Raji (cell line): ENCODE results near the gene MBIP.
A peak's percentile ranks its signal among the peaks of the same experiment; 100 is the strongest.

ENCODE experiments used
- POLR2A ChIP-seq: IDR thresholded peaks from 2 replicates; pipeline ENCODE4 v1.6.1; 2011; ENCODE audit warnings: low read depth, low read length, control low read depth; ENCODE audit not compliant: insufficient read depth

MBIP gene, protein sequence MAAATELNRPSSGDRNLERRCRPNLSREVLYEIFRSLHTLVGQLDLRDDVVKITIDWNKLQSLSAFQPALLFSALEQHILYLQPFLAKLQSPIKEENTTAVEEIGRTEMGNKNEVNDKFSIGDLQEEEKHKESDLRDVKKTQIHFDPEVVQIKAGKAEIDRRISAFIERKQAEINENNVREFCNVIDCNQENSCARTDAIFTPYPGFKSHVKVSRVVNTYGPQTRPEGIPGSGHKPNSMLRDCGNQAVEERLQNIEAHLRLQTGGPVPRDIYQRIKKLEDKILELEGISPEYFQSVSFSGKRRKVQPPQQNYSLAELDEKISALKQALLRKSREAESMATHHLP

DNA sequence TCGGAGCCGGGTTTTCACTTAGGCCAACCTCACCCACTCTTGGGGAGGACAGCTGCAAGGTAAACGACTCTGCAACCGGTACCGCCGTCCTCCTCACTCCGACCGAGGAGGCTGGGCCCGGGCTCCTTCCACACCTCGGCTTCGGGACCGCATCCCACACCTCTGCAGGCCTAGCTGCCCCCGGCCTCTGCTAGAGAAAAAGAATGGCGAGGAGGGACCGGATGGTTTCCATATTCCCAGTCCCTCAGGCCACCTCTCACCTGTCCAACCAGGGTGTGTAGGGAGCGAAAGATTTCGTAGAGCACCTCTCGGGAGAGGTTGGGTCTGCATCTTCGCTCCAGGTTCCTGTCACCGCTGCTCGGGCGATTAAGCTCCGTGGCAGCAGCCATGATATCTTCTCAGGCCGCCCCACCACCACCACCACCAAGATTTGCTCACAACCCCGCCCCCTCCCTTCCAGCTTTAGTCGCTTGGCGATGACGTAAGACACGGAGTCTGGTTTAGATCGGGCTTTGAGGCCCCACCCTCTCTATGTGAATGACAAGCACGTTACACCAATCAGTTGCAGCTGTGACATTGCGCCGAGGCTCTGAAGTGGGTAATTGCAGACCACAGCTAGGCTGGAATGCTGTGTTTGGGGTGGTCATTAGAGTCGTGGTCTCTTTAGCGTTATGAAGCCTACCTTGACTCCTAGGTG is at the start of gene MBIP:
MBIP (minus strand) TSS at position 438 of the 697 bp plus-strand sequence; CDS start at position 389, 49 bp downstream.
- peak; percentile 85 for TF ChIP-seq POLR2A

DNA sequence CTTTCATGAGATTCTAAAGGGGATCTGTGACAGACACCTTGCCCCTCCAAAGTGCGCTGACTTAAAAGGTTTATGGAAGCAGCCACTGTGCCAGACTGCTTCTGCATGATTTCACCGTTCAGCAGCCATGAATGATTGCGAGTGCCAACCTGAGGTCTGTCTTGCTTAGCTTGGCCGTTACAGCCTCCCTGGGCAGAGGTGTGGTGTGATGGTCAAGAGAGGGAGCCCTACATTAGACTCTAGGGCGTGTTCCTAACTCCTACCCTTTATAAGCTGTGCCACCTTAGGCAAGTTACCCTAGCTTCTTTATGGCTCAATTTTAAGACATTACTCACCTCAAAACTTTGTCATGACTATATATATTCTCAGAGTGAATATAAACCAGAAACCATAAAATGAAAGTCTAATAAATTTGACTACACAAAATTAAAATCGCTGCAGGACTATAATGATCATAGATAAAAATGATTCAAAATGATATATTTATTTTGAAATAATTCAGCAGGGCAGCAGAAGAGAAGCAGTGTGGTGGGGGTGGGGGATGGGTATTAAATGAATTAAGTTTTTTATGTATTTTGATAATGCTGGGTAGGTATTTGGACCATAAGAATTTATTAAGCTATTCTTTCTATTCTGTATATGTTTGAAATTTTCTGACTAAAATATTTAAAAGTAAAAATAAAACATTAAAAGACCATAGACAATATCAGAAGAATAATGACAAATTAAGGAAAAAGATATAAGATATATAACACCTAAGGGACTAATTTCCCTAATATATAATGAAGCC is 47.7 kb upstream of the MBIP start:
- no peak for TF ChIP-seq POLR2A

DNA sequence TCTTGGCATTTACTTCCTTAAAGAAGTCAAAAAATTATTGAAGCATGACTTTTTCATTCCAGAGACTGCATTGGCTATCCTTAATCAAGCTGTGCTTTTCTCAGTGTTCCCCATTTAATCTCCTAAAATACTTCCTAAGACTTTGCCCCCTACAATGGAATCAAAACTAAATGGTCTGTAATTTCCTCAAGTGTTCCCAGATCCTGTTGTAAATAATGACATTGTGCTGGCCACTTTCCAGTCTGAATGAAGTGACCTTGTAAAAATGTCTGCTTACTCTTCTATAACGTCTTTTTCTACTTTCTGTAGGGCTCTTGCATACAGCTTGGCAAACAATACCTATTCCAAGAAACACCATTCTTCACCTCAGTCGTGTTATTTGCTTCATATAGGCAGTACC is 45.3 kb upstream of the MBIP start:
- no peak for TF ChIP-seq POLR2A

DNA sequence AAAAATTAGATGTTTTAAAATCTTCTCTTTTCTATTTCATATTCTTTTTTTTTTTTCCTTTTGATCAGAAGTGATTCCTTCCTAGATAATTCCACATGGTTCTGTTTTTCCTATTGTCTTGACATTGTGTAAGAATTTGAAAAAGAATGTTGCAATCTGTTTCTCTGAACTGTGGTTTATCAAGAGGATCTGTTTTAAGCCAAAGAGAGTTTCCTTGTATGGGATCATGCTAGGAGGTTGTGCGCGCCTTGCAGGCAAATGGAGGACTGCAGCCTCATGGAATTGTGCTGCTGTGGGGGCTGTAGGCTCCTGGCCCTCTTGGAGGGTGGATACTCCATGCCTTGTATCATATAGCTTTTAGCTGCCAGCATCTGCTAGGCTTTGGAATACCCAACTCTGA is 43.3 kb upstream of the MBIP start:
- no peak for TF ChIP-seq POLR2A

DNA sequence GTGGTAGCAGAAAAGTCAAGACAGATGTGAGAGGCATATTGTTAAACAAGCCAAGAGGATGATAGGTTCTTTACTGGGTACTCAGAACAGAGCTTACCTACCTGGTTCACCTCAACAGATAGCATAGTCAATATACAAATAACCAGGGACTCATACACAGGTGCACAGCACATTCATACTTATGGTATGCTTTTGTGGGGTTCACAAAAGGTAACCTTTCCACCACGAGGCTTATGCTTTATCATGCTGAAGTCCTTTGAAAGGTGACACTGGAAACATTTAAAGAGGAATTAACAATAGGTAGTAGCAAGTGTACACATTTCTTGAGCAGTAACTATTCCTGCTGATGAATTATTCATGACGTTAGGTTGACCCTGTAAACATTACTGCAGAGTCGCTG is 42.2 kb upstream of the MBIP start:
- TF ChIP-seq POLR2A, result no peak

DNA sequence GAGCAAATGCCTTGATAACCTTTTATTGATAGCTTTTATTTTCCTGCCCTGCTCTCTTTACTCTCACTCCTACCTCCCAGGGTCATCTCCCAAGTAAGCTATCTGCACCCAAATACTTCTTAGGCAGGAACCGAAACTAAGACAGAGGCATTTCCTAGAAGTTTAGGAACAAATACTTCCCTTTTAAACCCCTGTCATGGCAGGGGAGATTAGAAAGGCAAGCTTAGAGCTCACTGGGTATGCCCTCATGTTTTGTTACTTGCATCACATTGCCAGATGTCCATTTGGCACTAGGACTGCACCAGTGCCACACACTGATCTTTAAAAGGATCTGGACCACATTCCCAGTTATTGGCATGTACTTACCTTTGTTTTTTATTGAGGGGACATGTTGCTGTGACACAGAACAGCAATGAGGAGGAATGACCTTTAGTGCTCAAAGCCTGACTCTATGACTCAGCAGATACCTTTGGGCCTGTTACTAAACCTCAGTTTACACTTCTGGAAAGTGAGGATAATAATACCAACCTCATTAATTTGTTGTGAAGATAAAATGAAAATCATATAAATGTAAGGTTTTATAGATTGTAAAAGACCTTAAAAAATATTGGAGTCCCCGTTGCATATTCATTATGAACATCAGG is 40.9 kb upstream of the MBIP start:
- TF ChIP-seq POLR2A, result no peak

DNA sequence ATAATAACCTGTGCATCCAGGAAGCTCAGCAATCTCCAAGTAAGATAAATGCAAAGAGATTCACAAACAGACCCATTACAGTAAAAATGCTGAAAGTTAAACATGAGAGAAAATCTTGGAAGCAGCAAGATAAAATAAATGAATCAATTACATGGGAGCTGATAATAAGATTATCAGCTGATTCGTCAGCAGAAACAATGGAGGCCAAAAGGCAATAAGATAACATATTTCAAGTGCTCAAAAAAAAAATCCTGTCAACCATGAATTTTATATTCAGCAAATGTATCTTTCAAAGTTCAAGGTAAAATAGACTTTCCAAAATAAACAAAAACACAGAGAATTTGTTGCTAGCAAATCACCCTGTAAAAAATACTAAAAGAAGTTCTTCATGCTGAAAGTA is 36.4 kb upstream of the MBIP start:
- TF ChIP-seq POLR2A, result no peak

DNA sequence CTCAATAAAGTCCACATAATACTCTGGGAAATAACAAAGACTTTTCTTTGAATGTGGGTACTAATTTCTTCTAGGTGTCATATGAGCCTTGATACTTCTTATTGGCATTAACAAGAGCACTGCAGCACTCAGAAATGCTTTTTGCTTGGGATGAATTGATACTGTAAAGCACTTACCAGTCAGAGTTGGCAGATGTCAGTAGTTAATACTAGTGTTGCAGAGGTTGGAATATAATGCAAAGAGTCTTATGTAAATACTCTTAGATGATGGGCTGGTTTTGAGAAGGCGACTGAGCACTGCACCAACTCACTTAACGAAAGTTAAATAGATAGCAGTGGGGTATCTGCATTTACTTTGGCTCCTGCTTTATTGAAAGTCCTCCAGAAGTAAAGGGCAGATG is 25.6 kb upstream of the MBIP start:
- no peak for TF ChIP-seq POLR2A

DNA sequence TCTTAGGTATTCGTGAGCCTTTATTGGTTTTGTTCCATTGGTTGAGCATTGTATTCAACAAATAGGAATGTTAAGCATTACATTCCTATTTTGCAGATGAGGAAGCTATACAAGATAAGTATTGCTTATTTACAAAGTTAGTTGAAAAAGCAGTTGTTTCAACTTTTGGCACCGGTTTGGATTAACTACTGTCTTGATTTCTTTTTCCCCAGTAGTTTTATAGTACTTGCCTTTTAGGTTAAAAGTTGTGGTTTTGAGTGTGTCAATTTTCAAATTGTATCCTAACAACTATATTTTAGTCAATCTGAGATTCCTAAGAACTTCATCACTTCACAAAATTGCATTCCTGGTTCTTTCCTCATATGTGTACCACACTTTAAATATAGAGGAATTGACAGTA is 23.8 kb upstream of the MBIP start:
- TF ChIP-seq POLR2A, result no peak

DNA sequence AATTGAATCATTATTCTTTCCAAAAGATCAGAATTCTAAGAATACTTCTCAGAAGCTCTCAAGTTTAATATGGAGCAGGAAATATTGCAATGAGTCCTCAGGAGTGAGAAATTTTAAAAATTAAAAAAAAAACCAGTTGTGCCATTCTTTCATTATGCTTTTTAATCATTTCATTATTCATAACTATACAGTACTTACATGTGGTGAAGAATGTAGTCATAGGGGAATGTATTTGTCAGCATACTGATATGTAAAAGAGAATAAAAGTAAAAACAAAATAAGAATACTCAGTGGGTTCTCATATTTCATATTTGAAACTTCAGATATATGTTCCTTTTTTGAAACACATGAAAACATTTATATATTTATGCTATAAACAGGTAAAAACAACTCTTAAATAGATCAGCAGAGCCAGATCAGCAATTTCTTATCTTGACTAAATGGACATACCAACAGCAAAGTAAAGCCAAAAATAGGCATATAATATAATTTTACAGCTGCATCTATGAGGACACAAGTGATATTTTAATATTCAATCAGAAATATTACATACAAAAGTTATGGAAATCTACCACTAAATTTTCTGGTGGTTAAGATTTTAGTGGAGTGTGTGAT is 19.9 kb upstream of the MBIP start:
- no peak for TF ChIP-seq POLR2A

DNA sequence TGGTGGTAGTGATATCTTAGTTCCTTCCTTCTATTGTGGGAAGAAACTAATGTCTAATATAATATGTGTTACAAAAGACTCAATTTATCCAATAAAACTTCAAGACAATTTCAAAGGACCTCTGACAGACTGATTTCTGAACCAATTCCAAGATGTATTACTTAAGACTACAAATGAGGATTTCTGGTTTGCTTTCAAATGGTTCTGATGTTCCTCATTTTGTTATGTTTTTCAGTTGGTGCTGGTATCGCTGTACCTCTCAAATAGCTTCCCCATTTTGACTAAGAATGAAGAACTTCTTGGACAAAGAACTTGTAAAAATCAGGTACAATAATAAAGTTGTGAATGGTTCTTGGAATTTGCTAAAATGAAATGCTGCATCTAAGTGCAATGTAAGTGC is 19.4 kb upstream of the MBIP start:
- no peak for TF ChIP-seq POLR2A

DNA sequence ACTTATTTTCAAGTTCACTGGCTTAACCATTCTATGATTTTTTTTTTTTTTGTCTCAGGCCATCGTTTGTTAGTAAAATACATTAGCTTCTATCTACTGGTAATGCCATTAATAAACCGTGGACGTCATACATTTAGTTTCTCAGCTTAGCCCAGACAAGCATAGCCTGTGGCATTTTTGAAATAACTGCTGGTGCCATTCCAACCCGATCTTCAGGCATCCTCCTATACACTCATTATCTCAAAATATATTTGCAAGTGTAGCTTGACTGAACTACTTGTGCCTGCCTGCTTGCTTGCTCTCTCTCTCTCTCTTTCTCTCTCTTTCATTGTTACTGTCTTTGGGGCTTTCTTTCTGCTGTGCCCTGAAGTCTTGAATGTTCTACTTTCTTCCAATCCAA is 12.7 kb upstream of the MBIP start:
- TF ChIP-seq POLR2A, result no peak

DNA sequence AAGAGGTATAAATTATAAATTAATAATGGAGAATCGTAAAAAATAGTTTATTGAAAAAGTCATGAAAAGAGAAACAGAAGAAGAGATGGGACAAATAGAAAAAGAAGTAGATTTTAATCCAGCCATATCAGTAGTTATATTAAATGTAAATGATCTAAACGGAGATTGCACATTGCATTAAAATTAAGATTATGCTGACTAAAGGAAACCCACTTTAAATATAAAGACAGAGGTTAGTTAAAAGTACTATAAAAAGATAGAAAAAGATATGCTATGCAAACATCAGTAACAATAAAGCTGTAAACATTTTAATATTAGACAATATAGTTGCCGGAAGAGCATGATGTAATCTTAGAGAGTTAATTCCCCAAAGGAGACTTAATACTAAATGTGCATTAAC is 5.4 kb upstream of the MBIP start:
- TF ChIP-seq POLR2A, result no peak

DNA sequence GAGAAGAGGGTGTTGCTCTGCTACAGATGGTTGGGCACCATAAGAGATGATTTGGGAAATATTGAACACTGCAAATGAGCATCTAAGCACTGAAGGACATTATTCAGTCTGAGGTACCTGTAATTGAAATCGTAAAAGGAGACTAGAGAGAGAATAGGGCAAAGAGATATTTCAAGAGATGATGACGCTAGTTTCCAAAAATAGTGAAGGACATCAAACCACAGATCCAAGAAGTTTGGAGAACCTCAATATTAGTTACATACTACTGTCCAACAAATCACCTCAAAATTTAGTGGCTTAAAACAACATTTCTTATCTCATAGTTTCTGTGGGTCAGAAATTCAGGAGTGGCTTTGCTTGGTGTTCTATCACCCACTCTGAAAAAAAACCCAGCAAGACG is 4.5 kb upstream of the MBIP start:
- no peak for TF ChIP-seq POLR2A

DNA sequence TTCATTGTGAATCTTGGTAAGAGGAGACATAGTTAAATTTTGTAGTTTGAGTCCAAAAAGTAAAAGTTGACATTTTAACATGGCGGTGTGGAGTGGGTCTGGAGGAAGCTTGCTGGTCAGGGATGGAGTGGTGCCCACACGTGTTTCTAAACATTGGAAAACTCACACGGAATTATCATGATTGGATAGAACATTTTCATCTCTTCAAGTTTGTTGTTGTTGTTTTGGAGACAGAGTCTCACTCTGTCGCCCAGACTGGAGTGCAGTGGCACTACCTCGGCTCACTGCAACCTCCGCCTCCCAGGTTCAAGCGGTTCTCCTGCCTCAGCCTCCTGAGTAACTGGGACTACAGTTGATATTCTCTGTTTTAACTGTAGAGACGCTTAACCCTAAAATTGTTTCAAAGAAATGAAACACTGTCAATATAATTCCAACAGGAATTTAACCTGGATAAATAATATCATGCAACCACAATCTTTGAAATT is 502 bp upstream of the MBIP start:
- TF ChIP-seq POLR2A, result no peak

DNA sequence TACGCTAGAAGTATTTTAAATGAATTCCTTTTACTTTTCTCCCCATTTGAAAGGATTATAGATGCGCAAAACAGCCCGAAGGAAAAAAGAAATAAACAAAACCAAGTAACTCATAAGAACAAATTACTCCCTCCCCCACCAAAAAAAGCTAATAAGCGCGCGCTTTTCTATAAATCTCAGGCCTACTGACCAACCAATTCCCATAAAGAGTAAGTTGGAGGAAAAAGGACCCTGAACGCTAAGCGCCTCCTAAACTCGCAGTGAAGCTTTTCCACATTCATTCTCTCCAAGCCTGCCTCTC is 588 bp downstream of the MBIP start:
- no peak for TF ChIP-seq POLR2A

DNA sequence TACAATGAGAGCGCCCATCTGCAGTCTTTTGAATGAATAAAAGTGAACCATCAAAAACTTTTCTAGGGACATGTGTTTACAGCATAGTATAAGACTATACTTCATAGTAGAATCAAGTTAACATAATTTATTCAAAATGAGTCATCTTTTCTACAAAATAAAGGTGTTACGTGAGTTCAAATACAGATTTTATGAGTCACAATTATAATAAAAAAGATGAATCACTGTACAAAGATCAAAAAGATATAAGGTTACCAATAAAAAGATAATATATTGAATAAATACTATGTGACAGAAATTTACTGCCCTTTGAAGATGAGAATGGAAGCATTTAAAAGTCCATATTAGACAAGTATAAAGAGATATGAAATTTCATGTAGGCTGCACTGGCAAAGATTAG is 2.8 kb downstream of the MBIP start:
- no peak for TF ChIP-seq POLR2A
